Ovary (tissue), 9 donors: ENCODE measurements around the gene MAN1B1. TPM values are rescaled to one million over a fixed set of nuclear protein-coding genes. Genes with fewer than 3 reads are reported as not detected.

Source experiments
- DNase-seq, 5 donors: peaks; one replicate each; pipeline ENCODE4 v3.0.0-alpha.2; 2019 to 2020
- H3K27ac ChIP-seq, 2 donors: fragments of 200-600 bp; one replicate each; pipeline versions ENCODE4 v1.5.1 to v1.8.0; 2019 to 2022
- H3K27me3 ChIP-seq: fragments of 200-600 bp; one replicate; pipeline ENCODE4 v1.8.0; 2022
- H3K36me3 ChIP-seq: fragments of 200-600 bp; sonication (generic); one replicate; pipeline ENCODE4 v1.5.1; 2019
- H3K4me1 ChIP-seq: one replicate; pipeline ENCODE4 v1.8.1; 2013; ENCODE audit warnings: mild to moderate bottlenecking, moderate library complexity; ENCODE audit not compliant: insufficient read depth
- H3K4me3 ChIP-seq: fragments of 200-600 bp; sonication (generic); one replicate; pipeline ENCODE4 v1.5.1; 2017
- H3K9me3 ChIP-seq, 2 donors: fragments of 200-600 bp in 1 of 2; sonication (generic) in 1 of 2; one replicate each; pipeline versions ENCODE4 v1.5.1 to v1.8.1; 2013 to 2019; ENCODE audit warnings: mild to moderate bottlenecking in 1 of 2, moderate library complexity in 1 of 2
- CTCF ChIP-seq, 3 donors: fragments of 450-650 bp in 2 of 3; fragments of 200-600 bp in 1 of 3; IDR thresholded peaks; one replicate each; pipeline versions ENCODE4 v1.5.1 to v1.8.0; 2016 to 2022; ENCODE audit warnings: antibody characterized with exemption in 3 of 3, mild to moderate bottlenecking in 1 of 3
- EP300 ChIP-seq: sonication (generic); formaldehyde crosslinking; IDR thresholded peaks from one replicate; pipeline ENCODE4 v1.6.1; 2017; ENCODE audit warnings: antibody characterized with exemption
- POLR2A ChIP-seq: fragments of 450-650 bp; IDR thresholded peaks from one replicate; pipeline ENCODE4 v1.6.1; 2017; ENCODE audit warnings: antibody characterized with exemption, mild to moderate bottlenecking, moderate library complexity
- WGBS, 3 donors: extraction: QIAGEN DNeasy Blood & Tissue Kit in 1 of 3; methylation state at CpG; one replicate each; pipeline versions ENCODE4 v1.1.5 to v1.1.7; 2013 to 2017; 5-methylcytosine and 5-hydroxymethylcytosine counted together
- intact Hi-C, 4 donors: fragments of 100-400 bp; cut with DNase I; formaldehyde crosslinking; loops; one replicate each; pipeline versions ENCODE4 v1.11.0 to v1.15.1; 2022 to 2023
- polyA plus RNA-seq, 2 donors: library from polyadenylated mRNA; stranded (reverse); fragments of 200-250 nt in 1 of 2; fragments of 350-450 nt in 1 of 2; fragmentation: Illumina TruSeq in 1 of 2; extraction: RNeasy Lipid Tissue Mini Kit (QIAGEN cat#74804) in 1 of 2; gene quantifications; one replicate each; pipeline ENCODE4 v1.2.3, GENCODE V29; 2013 to 2014
- total RNA-seq, 7 donors: library from RNA; depleted of rRNA in 2 of 7; stranded (reverse); fragments of >200 nt in 2 of 7; fragmentation: NEBNext Ultra II Directional in 3 of 7; extraction: Animal tissue kit (Norgen Biotek cat#: 25700) in 3 of 7; gene quantifications; one replicate each; pipeline versions ENCODE4 v1.1.0 to v1.2.4, GENCODE V29; 2016 to 2023
- donor health status: DM: no; HTN: no; CAD: no; lungs with moderate emphysema.
- donor health status: DM: no; HTN: no; CAD: no.
- donor health status: Bipolar disorder and iron deficiency.
- donor health status: DM: yes; HTN: yes; CAD: no.
- donor health status: DM: no; HTN: no; CAD: no.
- donor health status: DM: yes; HTN: yes; CAD: no.

MAN1B1 gene
- total and polyA plus RNA-seq, 9 donors, result 30.2 to 109 (median 39.7) TPM

GRCh38 chr9:137071282-137071681 is 15.5 kb upstream of the MAN1B1 start:
- no peak for DNase-seq
- H3K4me3 ChIP-seq, result no peak overlapping the region
- WGBS, 3 donors, result 74 to 95% (median 82%) methylated on average over 2 of the region's 2 CpGs
- H3K9me3 ChIP-seq, result no peaks in the 10 kb centered on the region
- TF ChIP-seq POLR2A (no peak), EP300 (no peak), CTCF (IDR thresholded peaks at IDR 0.05) (no peak)
- H3K27ac ChIP-seq, result no peak overlapping the region
- intact Hi-C loops, result no loop called here
- no peaks in the 10 kb centered on the region for H3K36me3 ChIP-seq
- H3K27me3 ChIP-seq, result peaks cover 4% of the 10 kb centered on the region
- H3K4me1 ChIP-seq, result no peaks in the 10 kb centered on the region

GRCh38 chr9:137073992-137074399 is 12.8 kb upstream of the MAN1B1 start:
- Histone ChIP-seq H3K27me3 (no peaks in the 10 kb centered on the region), H3K36me3 (no peaks in the 10 kb centered on the region), H3K9me3 (no peaks in the 10 kb centered on the region), H3K4me3 (no peak overlapping the region), H3K4me1 (peaks cover 5% of the 10 kb centered on the region), H3K27ac (no peak overlapping the region)
- intact Hi-C loops, result no loop called here
- TF ChIP-seq POLR2A (no peak), EP300 (no peak), CTCF (IDR thresholded peaks at IDR 0.05) (no peak)
- no peak for DNase-seq
- 79 to 92% (median 80%) methylated on average over 8 of the region's 8 CpGs for WGBS, 3 donors

- DNase-seq, result no peak
- Histone ChIP-seq H3K36me3 (no peaks in the 10 kb centered on the region), H3K27ac (no peak overlapping the region), H3K9me3 (no peaks in the 10 kb centered on the region), H3K4me1 (peaks cover 5% of the 10 kb centered on the region), H3K4me3 (no peak overlapping the region), H3K27me3 (no peaks in the 10 kb centered on the region)
- intact Hi-C loops, result no loop called here
- 75 to 83% (median 79%) methylated on average over 12 of the region's 12 CpGs for WGBS, 3 donors
- TF ChIP-seq CTCF (IDR thresholded peaks at IDR 0.05), result no peak
- TF ChIP-seq POLR2A, result no peak
- TF ChIP-seq EP300, result no peak
Measured at GRCh38 chr9:137074657-137075274, 12.0 kb upstream of the MAN1B1 start.

- WGBS, 3 donors, result 58 to 76% (median 69%) methylated on average over 12 of the region's 12 CpGs
- DNase-seq, result no peak
- Histone ChIP-seq H3K27me3 (no peaks in the 10 kb centered on the region), H3K27ac (no peak overlapping the region), H3K4me1 (peaks cover 5% of the 10 kb centered on the region), H3K9me3 (no peaks in the 10 kb centered on the region), H3K4me3 (no peak overlapping the region), H3K36me3 (no peaks in the 10 kb centered on the region)
- intact Hi-C loops, result no loop called here
- TF ChIP-seq EP300 (no peak), CTCF (IDR thresholded peaks at IDR 0.05) (no peak), POLR2A (no peak)
Measured at GRCh38 chr9:137075275-137075775, 11.5 kb upstream of the MAN1B1 start.
